ENCODE data around the gene NQO2. TPM values are rescaled to one million over a fixed set of nuclear protein-coding genes. Genes with fewer than 3 reads are reported as not detected.

NQO2 gene
- total RNA-seq, 4 donors from 2014 or later, result 37.2 to 89.7 (median 43.3) TPM

DNA sequence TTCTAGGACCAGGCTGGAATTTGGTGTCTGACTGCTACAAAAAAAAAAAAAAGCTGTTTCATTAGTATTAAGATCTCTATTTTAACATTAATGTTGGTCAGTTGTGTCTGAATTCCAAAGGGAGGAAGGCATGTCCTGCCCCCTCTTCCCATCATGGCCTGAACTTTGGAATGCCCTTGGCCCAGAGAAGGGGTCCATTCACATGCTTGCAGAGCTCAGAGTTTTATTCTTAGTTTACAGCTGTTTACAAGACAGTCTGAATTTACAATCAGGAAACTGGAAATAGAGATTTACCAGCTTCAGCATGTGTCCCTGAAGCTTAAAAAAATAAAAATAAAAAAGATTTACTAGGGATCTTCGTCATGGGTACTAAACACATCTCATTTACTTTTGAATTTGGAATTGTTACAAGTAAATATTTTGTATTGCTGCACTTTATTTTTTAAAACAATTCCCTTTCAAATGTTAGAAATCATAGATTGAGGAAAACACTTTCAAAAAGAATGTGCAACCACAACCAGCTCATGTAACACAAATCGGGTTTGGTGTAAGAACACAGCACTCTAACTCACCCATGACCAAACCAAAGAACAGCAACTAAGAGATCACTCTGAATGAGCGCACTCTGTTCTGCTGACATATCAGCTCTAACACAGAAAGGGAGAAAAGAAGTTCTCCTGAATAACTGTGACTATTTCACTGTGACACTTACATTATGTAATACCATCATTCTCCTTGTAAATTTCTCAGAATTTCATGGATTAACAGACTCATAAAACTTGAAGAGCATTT is 21.7 kb upstream of the NQO2 start:
- TF ChIP-seq, protein P1, sequence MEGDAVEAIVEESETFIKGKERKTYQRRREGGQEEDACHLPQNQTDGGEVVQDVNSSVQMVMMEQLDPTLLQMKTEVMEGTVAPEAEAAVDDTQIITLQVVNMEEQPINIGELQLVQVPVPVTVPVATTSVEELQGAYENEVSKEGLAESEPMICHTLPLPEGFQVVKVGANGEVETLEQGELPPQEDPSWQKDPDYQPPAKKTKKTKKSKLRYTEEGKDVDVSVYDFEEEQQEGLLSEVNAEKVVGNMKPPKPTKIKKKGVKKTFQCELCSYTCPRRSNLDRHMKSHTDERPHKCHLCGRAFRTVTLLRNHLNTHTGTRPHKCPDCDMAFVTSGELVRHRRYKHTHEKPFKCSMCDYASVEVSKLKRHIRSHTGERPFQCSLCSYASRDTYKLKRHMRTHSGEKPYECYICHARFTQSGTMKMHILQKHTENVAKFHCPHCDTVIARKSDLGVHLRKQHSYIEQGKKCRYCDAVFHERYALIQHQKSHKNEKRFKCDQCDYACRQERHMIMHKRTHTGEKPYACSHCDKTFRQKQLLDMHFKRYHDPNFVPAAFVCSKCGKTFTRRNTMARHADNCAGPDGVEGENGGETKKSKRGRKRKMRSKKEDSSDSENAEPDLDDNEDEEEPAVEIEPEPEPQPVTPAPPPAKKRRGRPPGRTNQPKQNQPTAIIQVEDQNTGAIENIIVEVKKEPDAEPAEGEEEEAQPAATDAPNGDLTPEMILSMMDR (IDR thresholded peaks at IDR 0.05; ENCODE audit: low read depth), result no peak

DNA sequence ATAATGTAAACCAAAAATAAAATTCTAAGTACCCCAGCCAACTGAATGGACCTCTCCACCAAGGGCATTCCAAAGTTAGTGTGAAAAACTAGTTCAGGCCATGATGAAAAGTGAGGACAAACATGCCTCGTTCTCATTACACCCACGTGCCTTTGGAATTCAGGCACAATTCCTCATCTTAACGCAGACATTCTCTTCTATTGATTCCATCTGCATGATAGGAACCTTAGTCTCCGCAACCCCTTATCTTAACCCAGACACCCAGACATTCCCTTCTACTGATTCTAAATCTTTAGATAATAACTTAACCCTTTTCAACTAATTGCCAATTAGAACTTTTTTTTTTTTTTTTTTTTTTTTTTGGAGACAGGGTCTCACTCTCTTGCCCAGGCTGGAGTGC is 20.8 kb upstream of the NQO2 start:
- TF ChIP-seq, protein P1 (IDR thresholded peaks at IDR 0.05; ENCODE audit: low read depth), result no peak

- TF ChIP-seq, protein P1 (IDR thresholded peaks at IDR 0.05; ENCODE audit: low read depth), result no peak
Observed at GRCh38 chr6:2979819-2980464, 19.8 kb upstream of the NQO2 start.

DNA sequence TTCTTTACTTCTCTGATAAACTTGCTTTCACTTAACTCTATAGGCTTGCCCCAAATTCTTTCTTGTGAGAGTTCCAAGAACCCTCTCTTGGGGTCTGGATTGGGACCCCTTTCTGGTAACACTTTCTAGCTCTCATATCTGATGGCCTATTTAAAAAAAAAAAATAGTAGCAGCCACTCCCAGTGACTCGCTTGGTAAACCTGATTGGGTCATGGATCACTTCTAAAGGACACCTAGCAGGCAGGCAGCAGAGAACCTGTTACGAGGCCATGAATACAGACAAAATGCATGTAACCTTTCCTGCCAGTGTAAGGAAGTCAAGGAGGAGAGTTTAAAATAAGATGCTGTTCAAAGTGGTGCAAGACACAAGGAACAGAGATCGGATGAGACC is 19.2 kb upstream of the NQO2 start:
- TF ChIP-seq, protein P1 (IDR thresholded peaks at IDR 0.05; ENCODE audit: low read depth), result no peak

- TF ChIP-seq, protein P1 (IDR thresholded peaks at IDR 0.05; ENCODE audit: low read depth), result no peak
Observed at GRCh38 chr6:2982426-2983117, 17.1 kb upstream of the NQO2 start.

DNA sequence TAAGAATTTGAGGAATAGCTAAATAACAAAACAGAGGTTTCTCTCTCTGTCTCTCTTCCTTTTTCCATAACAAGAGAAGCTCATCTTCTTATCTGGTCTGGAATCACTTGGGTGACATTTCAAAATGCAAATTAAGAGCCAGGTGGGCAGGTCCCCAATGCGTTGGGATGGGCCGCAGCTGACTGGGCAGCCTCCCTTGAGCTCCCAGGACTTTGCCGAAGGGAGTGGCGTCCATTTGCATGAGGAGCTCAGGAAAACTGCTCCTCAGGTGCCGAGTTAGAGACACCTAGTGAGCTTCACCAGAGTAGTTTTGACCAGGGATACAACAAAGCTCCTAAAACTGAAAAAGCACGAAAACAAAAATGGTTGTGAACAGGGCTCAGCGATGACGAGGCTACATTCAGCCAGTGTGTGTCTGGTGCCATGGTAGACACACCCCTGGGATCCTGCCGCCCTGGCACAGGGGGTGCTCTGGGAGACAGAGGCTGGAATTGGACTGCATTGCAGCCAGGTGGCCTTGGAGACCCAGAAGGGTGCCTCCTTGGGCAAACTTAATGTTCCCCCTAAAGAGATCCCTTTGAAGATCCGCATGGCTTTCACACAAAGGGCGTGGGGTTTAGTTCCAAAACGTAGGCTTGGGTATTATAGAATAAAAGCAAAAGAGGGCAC is 14.8 kb upstream of the NQO2 start:
- TF ChIP-seq, protein P1 (IDR thresholded peaks at IDR 0.05; ENCODE audit: low read depth), result no peak
